Left hindlimb (tissue), 1 donor: ENCODE measurements around the gene ZNF844.
"Not testable (repeated sequence)": the region's sequence is repeated elsewhere in the genome, so short reads cannot be mapped to it uniquely, and the experiment has no call there.

ENCODE experiments used
- DNase-seq: peaks from one replicate; pipeline ENCODE4 v3.0.0-alpha.2; 2018

The ZNF844 gene

DNA sequence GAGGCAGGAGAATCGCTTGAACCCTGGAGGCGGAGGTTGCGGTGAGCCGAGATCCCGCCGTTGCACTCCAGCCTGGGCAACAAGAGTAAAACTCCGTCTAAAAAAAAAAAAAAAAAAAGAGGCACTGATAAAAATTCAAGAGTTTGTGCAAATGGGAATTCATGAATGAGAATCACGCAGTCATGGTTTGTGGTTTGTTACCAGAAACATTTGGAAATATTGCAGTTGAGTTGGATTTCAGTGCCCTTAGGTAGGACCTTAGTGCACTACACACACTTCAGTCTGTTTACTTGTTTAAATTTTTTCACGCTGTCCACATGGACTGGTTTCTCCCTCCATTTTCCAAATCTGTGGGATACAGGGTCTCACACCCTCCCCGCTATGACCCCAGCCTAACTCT, 28.4 kb downstream of the ZNF844 start:
- no peak for DNase-seq

DNA sequence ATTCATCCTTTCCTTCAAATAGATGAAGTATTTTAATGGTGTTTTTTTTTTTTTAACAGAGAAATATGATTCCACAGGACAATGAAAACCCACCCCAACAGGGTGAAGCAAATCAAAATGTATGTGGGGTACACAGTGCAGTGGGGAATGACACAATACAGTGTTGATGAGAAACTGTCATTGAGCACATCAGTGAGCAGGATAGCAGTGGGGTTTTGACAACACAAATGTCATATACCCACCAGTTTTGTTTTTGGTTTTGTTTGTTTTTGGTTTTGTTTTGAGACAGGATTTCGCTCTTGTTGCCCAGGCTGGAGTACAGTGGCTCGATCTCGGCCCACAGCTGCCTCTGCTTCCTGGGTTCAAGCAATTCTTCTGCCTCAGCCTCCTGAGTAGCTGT, 29.2 kb downstream of the ZNF844 start:
- no peak for DNase-seq

DNA sequence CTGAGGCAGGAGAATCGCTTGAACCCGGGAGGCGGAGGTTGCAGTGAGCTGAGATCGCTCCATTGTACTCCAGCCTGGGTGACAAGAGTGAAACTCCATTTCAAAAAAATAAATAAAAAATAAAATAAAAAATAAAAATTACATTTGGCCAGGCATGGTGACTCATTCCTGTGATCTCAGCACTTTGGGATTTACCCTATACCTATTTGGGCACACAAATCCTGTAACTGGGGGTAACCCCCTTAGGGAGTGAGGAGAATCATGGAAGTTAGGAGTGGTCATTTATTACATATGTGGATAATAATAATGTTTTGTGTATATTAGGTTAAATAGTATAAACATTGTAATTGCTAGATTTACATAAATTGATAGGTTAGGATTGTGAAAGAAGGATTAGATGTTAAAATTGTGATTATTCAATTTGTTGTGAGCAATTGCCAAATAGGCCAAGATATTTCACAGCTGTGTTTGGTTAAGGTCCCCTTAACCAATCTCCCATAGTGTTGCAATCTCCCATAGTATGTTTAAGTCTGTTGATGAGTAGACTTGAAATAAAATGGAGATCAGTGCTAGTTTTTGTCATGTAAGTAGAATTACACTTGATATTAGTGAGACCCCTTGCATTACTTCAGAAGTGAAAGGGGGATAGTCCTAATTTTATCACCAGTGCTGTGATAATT, 30.7 kb downstream of the ZNF844 start:
- no peak for DNase-seq

DNA sequence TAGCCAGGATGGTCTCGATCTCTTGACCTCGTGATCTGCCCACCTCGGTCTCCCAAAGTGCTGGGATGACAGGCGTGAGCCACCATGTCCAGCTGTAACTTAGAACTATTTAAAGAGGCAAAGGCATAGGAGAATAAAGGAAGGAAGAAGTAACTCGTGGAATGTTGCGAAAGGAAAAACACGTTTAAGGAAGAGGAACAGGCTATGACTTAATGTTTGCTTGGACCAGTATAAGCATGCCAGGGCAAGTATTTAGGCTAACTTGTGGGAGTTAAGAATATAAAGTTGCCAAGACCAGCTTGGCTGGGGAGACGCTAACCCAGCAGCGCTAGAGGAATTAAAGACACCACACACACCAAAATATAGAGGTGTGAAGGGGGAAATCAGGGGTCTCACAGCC, 33.5 kb downstream of the ZNF844 start:
- no peak for DNase-seq

DNA sequence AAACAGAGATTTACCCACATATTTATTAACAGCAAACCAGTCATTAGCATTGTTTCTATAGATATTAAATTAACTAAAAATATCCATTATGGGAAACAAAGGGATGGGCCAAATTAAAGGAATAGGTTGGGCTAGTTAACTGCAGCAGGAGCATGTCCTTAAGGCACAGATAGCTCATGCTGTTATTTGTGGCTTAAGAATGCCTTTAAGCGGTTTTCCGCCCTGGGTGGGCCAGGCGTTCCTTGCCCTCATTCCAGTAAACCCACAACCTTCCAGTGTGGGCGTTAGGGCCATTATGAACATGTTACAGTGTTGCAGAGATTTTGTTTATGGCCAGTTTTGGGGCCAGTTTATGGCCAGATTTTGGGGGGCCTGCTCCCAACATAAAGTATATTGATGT, 39.4 kb downstream of the ZNF844 start:
- not testable (repeated sequence) for DNase-seq

DNA sequence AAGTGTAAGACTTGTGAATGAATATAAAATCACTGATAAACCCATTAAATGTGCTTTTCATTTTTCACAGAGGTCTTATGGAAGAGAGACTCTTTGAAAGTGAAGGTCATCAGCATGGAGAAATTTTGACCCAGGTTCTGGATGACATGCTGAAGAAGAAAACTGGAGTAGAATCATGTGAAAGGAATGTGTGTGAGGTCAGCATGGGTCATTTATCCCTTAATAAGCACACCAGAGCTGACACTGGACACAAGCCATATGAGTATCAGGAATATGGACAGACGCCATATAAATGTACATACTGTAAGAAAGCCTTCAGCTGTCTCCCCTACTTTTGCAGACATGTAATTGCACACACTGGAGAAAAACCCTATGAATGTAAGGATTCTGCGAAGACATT, 46.6 kb downstream of the ZNF844 start:
- no peak for DNase-seq

DNA sequence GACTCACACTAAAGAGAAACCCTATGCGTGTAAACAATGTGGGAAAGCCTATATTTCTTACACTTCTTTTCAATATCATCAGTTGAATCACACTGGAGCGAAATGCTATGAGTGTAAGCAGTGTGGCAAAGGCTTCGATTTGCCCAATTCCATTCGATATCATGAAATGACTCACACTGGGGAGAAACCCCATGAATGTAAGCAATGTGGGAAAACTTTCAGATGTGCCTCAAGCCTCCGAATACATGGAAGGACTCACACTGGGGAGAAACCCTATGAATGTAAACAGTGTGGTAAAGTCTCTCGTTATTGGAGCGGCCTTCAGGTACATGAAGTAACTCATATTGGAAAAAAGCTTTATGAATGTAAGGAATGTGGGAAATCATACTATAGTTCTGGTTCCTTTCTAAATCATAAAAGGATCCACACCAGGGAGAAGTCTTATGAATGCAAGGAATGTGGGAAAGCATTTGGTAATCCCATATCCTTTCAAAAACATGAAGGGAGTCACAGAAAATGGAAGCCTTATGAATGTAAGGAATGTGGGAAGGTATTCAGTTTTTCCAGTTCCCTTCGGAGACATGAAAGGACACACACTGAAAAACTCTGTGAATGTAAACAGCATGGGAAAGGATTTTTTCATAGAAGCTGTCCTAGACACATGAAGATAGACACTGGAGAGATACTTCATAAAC, 47.6 kb downstream of the ZNF844 start:
- no peak for DNase-seq

DNA sequence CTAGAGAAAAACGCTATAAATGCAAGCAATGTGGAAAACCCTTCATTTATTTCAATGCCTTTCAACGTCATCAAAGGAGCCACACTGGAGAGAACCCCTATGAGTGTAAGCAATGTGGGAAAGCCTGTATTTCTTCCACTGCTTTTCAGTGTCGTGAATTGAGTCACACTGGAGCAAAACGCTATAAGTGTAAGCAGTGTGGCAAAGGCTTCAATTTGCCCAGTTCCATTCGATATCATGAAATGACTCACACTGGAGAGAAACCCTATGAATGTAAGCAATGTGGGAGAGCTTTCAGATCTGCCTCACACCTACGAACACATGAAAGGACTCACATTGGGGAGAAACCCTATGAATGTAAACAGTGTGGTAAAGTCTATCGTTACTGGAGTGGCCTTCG, 48.2 kb downstream of the ZNF844 start:
- DNase-seq = no peak

DNA sequence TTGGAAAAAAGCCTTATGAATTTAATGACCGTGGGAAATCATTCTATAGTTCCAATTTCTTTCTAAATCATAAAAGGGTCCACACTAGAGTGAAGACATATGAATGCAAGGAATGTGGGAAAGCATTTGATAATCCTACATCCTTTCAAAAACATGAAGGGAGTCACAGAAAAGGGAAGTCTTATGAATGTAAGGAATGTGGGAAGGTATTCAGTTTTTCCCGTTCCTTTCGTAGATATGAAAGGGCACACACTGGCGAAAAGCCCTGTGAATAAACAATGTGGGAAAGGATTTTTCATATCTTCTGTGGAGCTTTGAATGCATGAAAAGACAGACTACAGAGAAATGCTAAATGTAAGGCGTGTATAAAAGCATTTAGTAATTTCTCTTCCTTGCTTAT, 48.6 kb downstream of the ZNF844 start:
- DNase-seq = no peak

DNA sequence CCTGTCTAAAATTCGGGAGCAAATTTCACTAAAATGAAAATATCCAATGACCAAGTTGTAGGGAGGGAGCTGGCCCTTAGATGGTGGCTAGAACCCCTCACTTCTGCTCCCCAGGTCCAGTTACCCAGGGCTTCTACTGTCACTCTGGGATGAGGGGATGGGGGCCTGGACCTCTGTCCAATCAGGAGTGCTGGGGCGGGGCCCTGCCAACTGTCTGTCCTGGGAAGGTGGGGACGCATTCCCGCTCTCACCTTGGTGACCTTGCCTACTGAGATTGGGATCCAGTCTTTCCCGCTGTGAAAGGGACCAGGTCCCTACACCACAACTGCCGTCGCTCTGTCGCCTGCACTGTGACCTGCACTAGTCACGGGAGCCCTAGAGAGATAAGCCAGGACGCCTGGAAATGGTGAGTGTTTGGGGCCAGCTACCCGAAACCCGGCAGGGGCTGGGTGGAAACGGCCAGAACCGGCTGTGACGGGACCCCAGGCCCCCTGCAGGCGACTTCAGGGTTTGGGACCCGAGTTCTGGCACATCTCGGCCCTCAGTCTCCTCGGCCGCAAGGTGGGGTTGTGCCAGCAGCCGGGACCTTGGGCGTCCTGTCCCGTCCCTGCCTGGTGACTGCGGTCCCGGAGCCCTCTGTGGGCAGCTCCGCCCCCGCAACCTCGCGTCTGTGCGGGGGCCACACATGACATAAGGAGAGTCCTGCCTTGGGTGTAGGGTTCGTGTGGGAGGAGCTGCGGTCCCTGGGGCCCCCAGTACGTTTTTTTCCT, 52.9 kb downstream of the ZNF844 start:
- DNase-seq = no peak

DNA sequence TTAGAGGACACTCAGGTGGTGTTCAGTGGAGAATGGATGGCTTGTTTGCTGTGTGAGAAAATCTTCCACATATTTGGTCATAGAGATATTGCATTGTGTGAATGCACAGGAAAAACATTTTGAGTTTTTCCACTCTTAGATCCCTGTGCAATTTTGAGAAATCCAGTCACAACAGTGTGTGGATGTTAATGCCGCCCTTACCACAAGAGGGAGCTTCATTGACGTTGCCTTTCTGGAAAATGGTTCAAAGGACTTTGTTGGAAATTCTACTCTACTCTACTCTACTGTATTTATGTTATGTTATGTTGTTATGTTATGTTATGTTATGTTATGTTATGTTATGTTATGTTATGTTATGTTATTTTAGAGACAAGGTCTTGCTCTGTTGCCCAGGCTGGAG, 62.2 kb downstream of the ZNF844 start:
- no peak for DNase-seq
